Tibial nerve (tissue), 4 donors: ENCODE data around the gene HSPB6. TPM values are rescaled to one million over a fixed set of nuclear protein-coding genes. Genes with fewer than 3 reads are reported as not detected.

Experiments
- DNase-seq, 2 donors: peaks; one replicate each; pipeline ENCODE4 v3.0.0-alpha.2; 2019; ENCODE audit warnings: low spot score in 2 of 2
- H3K27ac ChIP-seq, 4 donors: fragments of 200-600 bp; sonication (generic) in 3 of 4; one replicate each; pipeline ENCODE4 v1.5.1; 2017 to 2019; ENCODE audit warnings: mild to moderate bottlenecking in 1 of 4
- H3K27me3 ChIP-seq, 2 donors: fragments of 200-600 bp; sonication (generic) in 1 of 2; one replicate each; pipeline versions ENCODE4 v1.5.1 to v1.6.0; 2017 to 2019
- H3K36me3 ChIP-seq, 3 donors: fragments of 200-600 bp; sonication (generic); one replicate each; pipeline ENCODE4 v1.5.1; 2018 to 2019
- H3K4me1 ChIP-seq, 4 donors: fragments of 200-600 bp; sonication (generic) in 3 of 4; one replicate each; pipeline ENCODE4 v1.5.1; 2017 to 2019
- H3K4me3 ChIP-seq, 4 donors: fragments of 200-600 bp; sonication (generic) in 3 of 4; one replicate each; pipeline ENCODE4 v1.5.1; 2017 to 2019; ENCODE audit warnings: mild to moderate bottlenecking in 1 of 4, moderate library complexity in 1 of 4
- H3K9me3 ChIP-seq, 4 donors: fragments of 200-600 bp; sonication (generic) in 3 of 4; one replicate each; pipeline ENCODE4 v1.5.1; 2017 to 2019
- EP300 ChIP-seq, 2 donors: sonication (generic); formaldehyde crosslinking; IDR thresholded peaks; one replicate each; pipeline ENCODE4 v1.6.1; 2017; ENCODE audit warnings: antibody characterized with exemption in 2 of 2, mild to moderate bottlenecking in 1 of 2
- POLR2A ChIP-seq, 2 donors: fragments of 450-650 bp; IDR thresholded peaks; one replicate each; pipeline ENCODE4 v1.6.1; 2017; ENCODE audit warnings: antibody characterized with exemption in 2 of 2, mild to moderate bottlenecking in 2 of 2, moderate library complexity in 2 of 2
- WGBS, 2 donors: methylation state at CpG; one replicate each; pipeline ENCODE4 v1.1.5; 2018; 5-methylcytosine and 5-hydroxymethylcytosine counted together
- total RNA-seq, 4 donors: library from RNA; depleted of rRNA; stranded (reverse); fragments of >200 nt; gene quantifications; one replicate each; pipeline ENCODE4 v1.1.0, GENCODE V29; 2016
- TF ChIP-seq, protein P1 (sequence below), 5 experiments: fragments of 200-600 bp in 3 of 5; fragments of 450-650 bp in 2 of 5; sonication (generic) in 3 of 5; IDR thresholded peaks; one replicate each; pipeline ENCODE4 v1.5.1; 2016 to 2019; ENCODE audit warnings: antibody characterized with exemption in 5 of 5, mild to moderate bottlenecking in 3 of 5, moderate library complexity in 2 of 5

HSPB6 gene
- total RNA-seq, 4 donors from 2014 or later, result 85.2 to 190 (median 124) TPM

DNA sequence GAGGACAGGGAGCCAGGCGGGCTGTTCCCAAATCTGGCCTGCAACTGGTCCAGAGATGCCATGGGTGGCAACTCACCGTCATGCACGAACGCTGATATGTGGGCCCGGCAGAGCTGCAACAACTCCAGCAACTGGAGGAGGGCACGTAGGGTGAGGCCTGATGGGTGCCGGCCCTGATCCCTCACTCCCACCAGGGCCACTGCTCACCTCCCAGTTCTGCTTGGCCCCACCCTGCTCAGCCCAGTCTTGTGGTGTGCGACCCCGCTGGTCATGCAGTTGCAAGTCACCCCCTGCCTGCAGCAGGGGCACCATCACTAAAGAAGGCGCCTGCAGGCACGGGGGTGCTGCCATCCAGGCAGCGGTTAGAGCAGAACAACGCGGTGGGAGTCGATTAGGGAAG is 35.5 kb upstream of the HSPB6 start:
- DNase-seq, result no peak
- H3K36me3 ChIP-seq, result peaks cover 0 to 11% (median 0%) of the 10 kb centered on the region in 3 donors
- 67 to 86% methylated on average over 8 to 15 of the region's 15 CpGs for WGBS, 2 donors
- H3K9me3 ChIP-seq, result no peaks in the 10 kb centered on the region
- TF ChIP-seq, protein P1, sequence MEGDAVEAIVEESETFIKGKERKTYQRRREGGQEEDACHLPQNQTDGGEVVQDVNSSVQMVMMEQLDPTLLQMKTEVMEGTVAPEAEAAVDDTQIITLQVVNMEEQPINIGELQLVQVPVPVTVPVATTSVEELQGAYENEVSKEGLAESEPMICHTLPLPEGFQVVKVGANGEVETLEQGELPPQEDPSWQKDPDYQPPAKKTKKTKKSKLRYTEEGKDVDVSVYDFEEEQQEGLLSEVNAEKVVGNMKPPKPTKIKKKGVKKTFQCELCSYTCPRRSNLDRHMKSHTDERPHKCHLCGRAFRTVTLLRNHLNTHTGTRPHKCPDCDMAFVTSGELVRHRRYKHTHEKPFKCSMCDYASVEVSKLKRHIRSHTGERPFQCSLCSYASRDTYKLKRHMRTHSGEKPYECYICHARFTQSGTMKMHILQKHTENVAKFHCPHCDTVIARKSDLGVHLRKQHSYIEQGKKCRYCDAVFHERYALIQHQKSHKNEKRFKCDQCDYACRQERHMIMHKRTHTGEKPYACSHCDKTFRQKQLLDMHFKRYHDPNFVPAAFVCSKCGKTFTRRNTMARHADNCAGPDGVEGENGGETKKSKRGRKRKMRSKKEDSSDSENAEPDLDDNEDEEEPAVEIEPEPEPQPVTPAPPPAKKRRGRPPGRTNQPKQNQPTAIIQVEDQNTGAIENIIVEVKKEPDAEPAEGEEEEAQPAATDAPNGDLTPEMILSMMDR (IDR thresholded peaks at IDR 0.05), result no peak
- TF ChIP-seq EP300 (IDR thresholded peaks at IDR 0.05), result no peak
- no peak for TF ChIP-seq POLR2A (IDR thresholded peaks at IDR 0.05)
- H3K4me1 ChIP-seq, result peaks cover 0 to 3% (median 0%) of the 10 kb centered on the region in 4 donors
- peaks cover 0 to 18% of the 10 kb centered on the region in 2 donors for H3K27me3 ChIP-seq
- no peak overlapping the region for H3K4me3 ChIP-seq
- no peak overlapping the region for H3K27ac ChIP-seq

DNA sequence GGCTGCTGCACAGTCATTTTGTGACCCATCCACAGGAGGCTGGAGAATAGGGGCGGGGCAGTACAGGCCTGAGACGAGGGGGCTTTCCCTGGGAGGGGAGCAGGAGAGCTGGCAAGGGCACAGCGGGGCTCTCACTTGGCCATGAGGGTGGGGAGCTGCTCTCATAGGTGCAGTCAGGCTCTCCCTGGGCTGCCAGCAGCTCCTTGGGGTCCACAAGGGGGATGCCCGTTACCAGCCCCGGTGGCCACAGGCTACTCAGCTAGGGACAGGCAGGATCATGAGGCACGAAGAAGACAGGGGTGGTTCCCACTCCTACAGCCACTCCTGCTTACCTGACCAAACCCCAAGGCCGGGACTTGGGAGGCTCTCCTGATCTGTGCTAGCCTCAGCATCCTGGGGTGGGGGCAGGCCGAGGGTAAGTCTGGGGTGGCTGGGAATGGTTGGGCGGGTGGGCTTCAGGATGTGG is 35.0 kb upstream of the HSPB6 start:
- no peak for DNase-seq
- Histone ChIP-seq H3K4me1 (no peaks in the 10 kb centered on the region), H3K36me3 (peaks cover 0 to 15% (median 0%) of the 10 kb centered on the region in 3 donors), H3K27me3 (peaks cover 0 to 13% of the 10 kb centered on the region in 2 donors), H3K9me3 (no peaks in the 10 kb centered on the region), H3K27ac (no peak overlapping the region), H3K4me3 (no peak overlapping the region)
- 69 to 89% methylated on average over 6 to 8 of the region's 9 CpGs for WGBS, 2 donors
- no peak for TF ChIP-seq POLR2A (IDR thresholded peaks at IDR 0.05)
- TF ChIP-seq, protein P1 (IDR thresholded peaks at IDR 0.05), result no peak
- TF ChIP-seq EP300 (IDR thresholded peaks at IDR 0.05), result no peak

DNA sequence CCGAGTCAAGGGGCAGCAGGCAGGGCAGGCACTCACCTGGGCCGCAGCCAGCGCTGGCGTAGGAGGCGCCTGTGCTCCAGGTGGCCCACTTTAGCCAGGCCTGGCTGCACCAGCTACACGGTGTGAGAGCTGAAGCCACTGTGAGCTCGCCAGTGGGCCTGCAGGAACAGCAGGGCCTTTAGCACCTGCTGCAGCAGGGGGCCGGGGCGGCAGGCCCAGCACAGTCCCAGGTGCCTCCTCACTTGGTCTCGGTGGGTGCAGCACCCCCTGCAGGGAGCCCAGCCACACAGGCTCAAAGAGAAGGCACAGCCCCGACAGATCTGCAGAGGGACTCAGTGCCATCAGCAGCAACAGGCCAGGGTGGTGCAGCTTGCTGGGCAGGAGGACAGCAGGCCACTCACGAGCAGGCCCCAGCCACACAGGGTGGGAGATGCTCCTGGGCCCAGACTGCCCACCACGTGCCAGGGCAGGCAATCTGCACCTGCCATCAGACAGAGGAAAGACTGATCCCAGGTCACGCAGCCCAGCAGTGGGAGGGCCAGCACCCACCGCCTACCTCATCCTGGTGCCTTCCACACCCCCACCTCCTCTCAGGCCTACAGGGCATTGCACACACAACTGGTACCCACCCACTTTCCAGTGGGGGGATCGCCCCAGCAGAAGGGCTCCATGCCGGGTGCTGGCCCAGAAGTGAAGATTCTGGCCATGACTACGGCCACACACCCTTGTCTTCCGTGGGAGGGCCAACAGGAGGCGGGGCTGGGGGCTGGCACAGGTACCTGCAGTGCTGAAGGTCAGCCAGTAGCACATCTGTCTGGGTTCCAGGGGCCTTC is 34.4 kb upstream of the HSPB6 start:
- H3K4me3 ChIP-seq, result no peak overlapping the region
- H3K27ac ChIP-seq, result no peak overlapping the region
- TF ChIP-seq, protein P1 (IDR thresholded peaks at IDR 0.05), result no peak
- TF ChIP-seq EP300 (IDR thresholded peaks at IDR 0.05) (no peak), POLR2A (IDR thresholded peaks at IDR 0.05) (no peak)
- no peak for DNase-seq
- no peaks in the 10 kb centered on the region for H3K9me3 ChIP-seq
- H3K27me3 ChIP-seq, result peaks cover 0 to 6% of the 10 kb centered on the region in 2 donors
- peaks cover 0 to 22% (median 0%) of the 10 kb centered on the region in 3 donors for H3K36me3 ChIP-seq
- no peaks in the 10 kb centered on the region for H3K4me1 ChIP-seq
- WGBS, 2 donors, result 54 to 62% methylated on average over 13 to 17 of the region's 20 CpGs

DNA sequence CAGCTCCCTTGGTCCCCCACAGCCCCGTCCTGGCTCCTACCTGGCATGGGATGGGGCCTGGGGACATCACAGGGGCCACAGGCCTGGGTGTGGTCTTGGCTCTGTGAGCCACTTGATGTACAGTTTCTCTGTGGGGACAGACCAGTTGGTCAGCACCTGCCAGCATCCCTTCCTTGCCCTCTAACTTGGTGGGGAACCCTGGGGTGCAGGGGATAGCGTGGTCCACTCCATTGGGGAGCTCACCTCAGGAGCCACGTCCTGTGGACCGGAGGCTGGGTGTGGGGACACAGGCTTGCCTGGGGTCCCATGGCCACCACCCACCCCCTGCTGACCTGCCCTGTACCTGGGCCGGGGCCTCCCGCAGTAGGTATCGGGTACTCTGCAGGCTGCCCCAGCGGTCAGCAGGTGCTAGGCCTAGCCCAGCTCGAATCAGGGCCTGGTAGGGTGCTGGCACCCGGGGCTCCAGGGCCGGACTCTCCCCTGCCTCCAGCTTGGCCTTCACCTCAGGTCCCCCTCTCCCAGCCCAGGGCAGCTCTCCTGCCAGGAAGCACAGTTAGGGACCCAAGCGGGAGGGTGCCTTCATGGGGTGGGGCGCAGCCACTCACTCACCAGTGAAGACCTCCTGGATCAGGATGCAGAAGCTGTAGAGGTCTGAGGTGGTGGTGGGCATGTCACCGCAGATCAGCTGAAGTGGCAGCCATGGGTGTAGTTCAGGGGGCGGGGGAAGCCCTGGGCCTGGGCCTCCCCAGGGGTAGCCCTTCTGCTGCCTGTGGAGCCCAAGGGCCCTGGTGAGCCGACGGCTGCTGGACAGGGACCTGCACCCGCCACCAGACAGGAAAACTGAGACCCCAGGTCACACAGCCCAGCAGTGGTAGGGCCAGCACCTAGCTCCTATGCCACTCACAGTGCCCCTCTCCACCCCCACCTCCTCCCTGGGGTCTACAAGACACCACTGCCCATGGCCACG is 33.4 kb upstream of the HSPB6 start:
- Histone ChIP-seq H3K4me1 (no peaks in the 10 kb centered on the region), H3K27ac (no peak overlapping the region), H3K4me3 (no peak overlapping the region), H3K36me3 (peaks cover 0 to 31% (median 0%) of the 10 kb centered on the region in 3 donors), H3K9me3 (no peaks in the 10 kb centered on the region), H3K27me3 (no peaks in the 10 kb centered on the region)
- 72 to 79% methylated on average over 10 to 12 of the region's 19 CpGs for WGBS, 2 donors
- DNase-seq, result no peak
- TF ChIP-seq POLR2A (IDR thresholded peaks at IDR 0.05) (no peak), EP300 (IDR thresholded peaks at IDR 0.05) (no peak)
- TF ChIP-seq, protein P1 (IDR thresholded peaks at IDR 0.05), result no peak
